Loucy (cell line): ENCODE data around the gene CTBP2.

Source experiments
- CTCF ChIP-seq: fragments of 200-600 bp; sonication (generic); conservative IDR thresholded peaks from 2 replicates; pipeline ENCODE4 v1.5.1; 2014; ENCODE audit warnings: mild to moderate bottlenecking, antibody characterized with exemption, low read length
- EZH2phosphoT487 ChIP-seq: fragments of 200-600 bp; IDR thresholded peaks from 2 replicates; pipeline ENCODE4 v1.6.1; 2018; ENCODE audit warnings: antibody characterized with exemption, mild to moderate bottlenecking, moderate library complexity, borderline replicate concordance

DNA sequence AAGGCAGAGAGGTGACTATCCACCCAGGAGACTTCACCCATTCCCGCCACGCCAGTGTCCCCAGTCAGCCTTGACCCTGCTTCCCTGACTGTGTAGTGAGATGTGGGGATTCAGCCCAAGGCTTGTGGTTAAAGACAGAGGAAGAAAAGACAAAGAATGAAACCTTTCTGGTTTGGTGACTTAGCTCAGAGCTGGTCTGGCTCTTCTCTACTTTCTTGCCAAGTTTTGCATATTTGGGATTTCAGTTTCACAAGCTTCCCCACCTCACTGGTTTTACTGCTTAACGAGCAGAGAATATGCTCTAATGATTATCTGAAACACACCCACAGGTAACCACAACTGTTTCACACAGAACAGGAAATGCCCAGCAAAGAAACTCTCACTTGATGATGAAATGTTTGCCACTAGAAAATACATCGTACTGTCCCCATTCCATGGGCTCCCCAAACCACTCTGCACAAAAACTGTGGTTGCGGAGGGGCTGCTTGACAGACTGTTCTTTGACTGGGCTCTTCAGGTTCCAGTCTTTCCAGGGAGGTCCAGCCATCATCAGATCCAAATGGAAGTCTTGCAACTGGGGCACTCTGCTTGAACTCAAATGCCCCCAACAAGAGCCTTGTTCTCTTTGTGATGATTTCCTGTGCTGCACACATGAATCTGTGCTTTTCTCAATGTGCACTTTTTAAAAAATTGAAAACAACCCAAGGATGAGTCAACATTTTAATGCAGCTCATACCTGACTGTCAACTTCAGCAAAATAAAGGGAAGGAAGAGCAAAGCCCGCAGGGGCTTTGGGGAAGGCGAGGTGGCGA is 95.5 kb downstream of the CTBP2 start:
- TF ChIP-seq CTCF, result no peak
- TF ChIP-seq EZH2phosphoT487, result no peak
